ENCODE results near the gene ABCD2.

GRCh38 chr12:39638840-39639239 lies 19.2 kb upstream of the ABCD2 start:
- TF ChIP-seq CTCF (conservative IDR thresholded peaks at IDR 0.05; ENCODE audit: low read length) (no peak), EZH2phosphoT487 (IDR thresholded peaks at IDR 0.05; ENCODE audit: borderline replicate concordance) (no peak)

Measured in Loucy (cell line).